Mononuclear cell (primary cell): ENCODE results near the gene VWA3B. TPM values are rescaled to one million over a fixed set of nuclear protein-coding genes. Genes with fewer than 3 reads are reported as not detected.

Experiments used
- H3K27me3 ChIP-seq: 2 replicates; pipeline ENCODE4 v1.6.0; 2011; ENCODE audit warnings: low read length, control low read depth; ENCODE audit not compliant: insufficient read depth
- H3K4me1 ChIP-seq: 2 replicates; pipeline ENCODE4 v1.5.1; 2011; ENCODE audit warnings: mild to moderate bottlenecking, low read length, control low read depth; ENCODE audit not compliant: insufficient read depth
- H3K4me3 ChIP-seq: 2 replicates; pipeline ENCODE4 v1.5.1; 2011; ENCODE audit warnings: mild to moderate bottlenecking, low read length, moderate library complexity
- H3K9me3 ChIP-seq: 2 replicates; pipeline ENCODE4 v1.5.1; 2011; ENCODE audit warnings: low read depth, mild to moderate bottlenecking, control low read depth, low read length
- total RNA-seq: library from RNA; depleted of rRNA; stranded (reverse); fragments of >200 nt; gene quantifications from one replicate; pipeline ENCODE4 v1.2.3, GENCODE V29; 2012

The VWA3B gene
- total RNA-seq, 1 donor, result not detected

GRCh38 chr2:98212092-98213000, 125.4 kb downstream of the VWA3B start:
- no peak overlapping the region for H3K4me3 ChIP-seq
- H3K9me3 ChIP-seq, result no peaks in the 10 kb centered on the region
- peaks cover 10% of the 10 kb centered on the region for H3K27me3 ChIP-seq
- no peaks in the 10 kb centered on the region for H3K4me1 ChIP-seq

GRCh38 chr2:98216616-98217015, 129.6 kb downstream of the VWA3B start:
- Histone ChIP-seq H3K4me1 (no peaks in the 10 kb centered on the region), H3K9me3 (peaks cover 13% of the 10 kb centered on the region), H3K27me3 (peaks cover 13% of the 10 kb centered on the region), H3K4me3 (no peak overlapping the region)

GRCh38 chr2:98219152-98219551, 132.2 kb downstream of the VWA3B start:
- Histone ChIP-seq H3K9me3 (peaks cover 13% of the 10 kb centered on the region), H3K4me3 (no peak overlapping the region), H3K4me1 (no peaks in the 10 kb centered on the region), H3K27me3 (peaks cover 6% of the 10 kb centered on the region)

GRCh38 chr2:98233941-98234340, 147.0 kb downstream of the VWA3B start:
- no peak overlapping the region for H3K4me3 ChIP-seq
- no peaks in the 10 kb centered on the region for H3K4me1 ChIP-seq
- H3K27me3 ChIP-seq, result no peaks in the 10 kb centered on the region
- no peaks in the 10 kb centered on the region for H3K9me3 ChIP-seq

- Histone ChIP-seq H3K4me1 (no peaks in the 10 kb centered on the region), H3K27me3 (no peaks in the 10 kb centered on the region), H3K4me3 (no peak overlapping the region), H3K9me3 (no peaks in the 10 kb centered on the region)
These were observed 147.8 kb downstream of the VWA3B start for GRCh38 chr2:98234776-98235175.

- H3K27me3 ChIP-seq, result peaks cover 3% of the 10 kb centered on the region
- H3K4me1 ChIP-seq, result no peaks in the 10 kb centered on the region
- no peak overlapping the region for H3K4me3 ChIP-seq
- H3K9me3 ChIP-seq, result no peaks in the 10 kb centered on the region
These were observed 150.0 kb downstream of the VWA3B start for GRCh38 chr2:98236935-98237334.

- H3K27me3 ChIP-seq, result peaks cover 3% of the 10 kb centered on the region
- no peak overlapping the region for H3K4me3 ChIP-seq
- H3K4me1 ChIP-seq, result no peaks in the 10 kb centered on the region
- no peaks in the 10 kb centered on the region for H3K9me3 ChIP-seq
These were observed 153.9 kb downstream of the VWA3B start for GRCh38 chr2:98240786-98241398.

GRCh38 chr2:98241592-98241991, 154.6 kb downstream of the VWA3B start:
- Histone ChIP-seq H3K27me3 (peaks cover 3% of the 10 kb centered on the region), H3K4me1 (no peaks in the 10 kb centered on the region), H3K4me3 (no peak overlapping the region), H3K9me3 (no peaks in the 10 kb centered on the region)

- H3K9me3 ChIP-seq, result peaks cover under 1% of the 10 kb centered on the region
- H3K4me3 ChIP-seq, result no peak overlapping the region
- H3K27me3 ChIP-seq, result peaks cover 3% of the 10 kb centered on the region
- no peaks in the 10 kb centered on the region for H3K4me1 ChIP-seq
These were observed 155.0 kb downstream of the VWA3B start for GRCh38 chr2:98242003-98242402.

- no peaks in the 10 kb centered on the region for H3K4me1 ChIP-seq
- H3K9me3 ChIP-seq, result peaks cover 14% of the 10 kb centered on the region
- no peak overlapping the region for H3K4me3 ChIP-seq
- peaks cover 10% of the 10 kb centered on the region for H3K27me3 ChIP-seq
These were observed 158.5 kb downstream of the VWA3B start for GRCh38 chr2:98245491-98245890.

- H3K27me3 ChIP-seq, result peaks cover 8% of the 10 kb centered on the region
- no peak overlapping the region for H3K4me3 ChIP-seq
- peaks cover 14% of the 10 kb centered on the region for H3K9me3 ChIP-seq
- peaks cover under 1% of the 10 kb centered on the region for H3K4me1 ChIP-seq
These were observed 160.4 kb downstream of the VWA3B start for GRCh38 chr2:98247383-98247782.

GRCh38 chr2:98252038-98252773, 165.2 kb downstream of the VWA3B start:
- H3K4me3 ChIP-seq, result no peak overlapping the region
- peaks cover 11% of the 10 kb centered on the region for H3K9me3 ChIP-seq
- H3K27me3 ChIP-seq, result peaks cover 8% of the 10 kb centered on the region
- peaks cover 4% of the 10 kb centered on the region for H3K4me1 ChIP-seq

GRCh38 chr2:98253461-98254070, 166.6 kb downstream of the VWA3B start:
- Histone ChIP-seq H3K27me3 (peaks cover 5% of the 10 kb centered on the region), H3K9me3 (no peaks in the 10 kb centered on the region), H3K4me3 (no peak overlapping the region), H3K4me1 (peaks cover 4% of the 10 kb centered on the region)

- peaks cover 4% of the 10 kb centered on the region for H3K4me1 ChIP-seq
- peaks cover 5% of the 10 kb centered on the region for H3K27me3 ChIP-seq
- no peaks in the 10 kb centered on the region for H3K9me3 ChIP-seq
- H3K4me3 ChIP-seq, result no peak overlapping the region
These were observed 167.6 kb downstream of the VWA3B start for GRCh38 chr2:98254504-98255059.
